ENCODE data around the gene PDCD10.

Gene PDCD10

DNA sequence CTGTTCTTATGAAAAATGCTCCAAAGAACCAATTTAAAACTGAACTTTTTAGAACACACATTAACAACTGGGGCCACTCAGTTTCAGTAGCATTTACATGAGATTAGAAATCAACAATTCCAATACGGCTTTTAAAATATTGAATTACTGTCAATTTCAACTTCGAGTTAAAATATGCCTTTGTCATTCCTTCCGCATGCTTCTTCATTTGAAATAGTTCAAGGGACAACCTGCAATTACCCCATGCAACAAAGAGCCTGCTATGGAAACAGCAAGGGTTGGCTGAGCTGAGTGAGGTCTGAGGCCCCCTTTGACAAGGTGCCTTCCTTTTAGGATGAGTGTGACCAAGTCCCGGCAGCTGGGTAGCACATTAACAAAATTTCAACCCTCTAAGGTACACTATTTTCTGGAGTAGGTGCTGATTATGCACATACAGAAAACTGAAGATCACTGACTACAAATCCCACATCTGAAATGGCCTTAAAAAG, 11.6 kb downstream of the PDCD10 start:
- no peak overlapping the region for H3K4me3 ChIP-seq (ENCODE audit: low read depth, low read length)
- no peak overlapping the region for H3K4me2 ChIP-seq (ENCODE audit: low read length)
- no peaks in the 10 kb centered on the region for H3K9me3 ChIP-seq (ENCODE audit: control insufficient read depth, low read length)
- no peaks in the 10 kb centered on the region for H3K36me3 ChIP-seq (ENCODE audit: control insufficient read depth, insufficient read depth, low read length)
- TF ChIP-seq, protein P1, sequence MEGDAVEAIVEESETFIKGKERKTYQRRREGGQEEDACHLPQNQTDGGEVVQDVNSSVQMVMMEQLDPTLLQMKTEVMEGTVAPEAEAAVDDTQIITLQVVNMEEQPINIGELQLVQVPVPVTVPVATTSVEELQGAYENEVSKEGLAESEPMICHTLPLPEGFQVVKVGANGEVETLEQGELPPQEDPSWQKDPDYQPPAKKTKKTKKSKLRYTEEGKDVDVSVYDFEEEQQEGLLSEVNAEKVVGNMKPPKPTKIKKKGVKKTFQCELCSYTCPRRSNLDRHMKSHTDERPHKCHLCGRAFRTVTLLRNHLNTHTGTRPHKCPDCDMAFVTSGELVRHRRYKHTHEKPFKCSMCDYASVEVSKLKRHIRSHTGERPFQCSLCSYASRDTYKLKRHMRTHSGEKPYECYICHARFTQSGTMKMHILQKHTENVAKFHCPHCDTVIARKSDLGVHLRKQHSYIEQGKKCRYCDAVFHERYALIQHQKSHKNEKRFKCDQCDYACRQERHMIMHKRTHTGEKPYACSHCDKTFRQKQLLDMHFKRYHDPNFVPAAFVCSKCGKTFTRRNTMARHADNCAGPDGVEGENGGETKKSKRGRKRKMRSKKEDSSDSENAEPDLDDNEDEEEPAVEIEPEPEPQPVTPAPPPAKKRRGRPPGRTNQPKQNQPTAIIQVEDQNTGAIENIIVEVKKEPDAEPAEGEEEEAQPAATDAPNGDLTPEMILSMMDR (IDR thresholded peaks at IDR 0.05): no peak
- H3K27ac ChIP-seq: no peak overlapping the region
- H3K79me2 ChIP-seq: peaks cover 28% of the 10 kb centered on the region
- H3K9ac ChIP-seq: no peak overlapping the region
- H3K27me3 ChIP-seq (ENCODE audit: control insufficient read depth, insufficient read depth, low read length): no peaks in the 10 kb centered on the region
- no peak overlapping the region for H2AFZ ChIP-seq
- no peaks in the 10 kb centered on the region for H3K4me1 ChIP-seq

DNA sequence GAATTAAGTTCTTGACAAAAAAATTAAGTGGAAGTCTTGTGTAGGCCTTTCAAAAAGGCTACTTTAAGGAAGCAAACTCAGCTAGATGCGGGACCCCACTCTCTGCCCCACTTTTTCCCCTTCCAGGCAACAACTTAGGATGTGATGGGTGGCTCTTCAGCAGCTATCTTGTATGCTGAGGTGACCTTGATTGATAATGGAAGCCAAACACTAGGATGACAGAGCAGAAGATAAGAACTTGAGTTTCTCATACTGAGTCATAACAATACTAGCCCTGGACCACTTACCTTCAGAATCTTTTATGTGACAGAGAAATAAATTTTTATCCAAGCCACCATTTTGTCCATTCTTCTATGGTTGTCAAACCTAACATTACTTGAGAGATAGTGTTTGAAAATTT, 16.1 kb downstream of the PDCD10 start:
- Histone ChIP-seq H3K4me3 (ENCODE audit: low read depth, low read length) (no peak overlapping the region), H3K9ac (no peak overlapping the region), H2AFZ (no peak overlapping the region), H3K36me3 (ENCODE audit: control insufficient read depth, insufficient read depth, low read length) (no peaks in the 10 kb centered on the region), H3K27ac (no peak overlapping the region), H3K4me1 (no peaks in the 10 kb centered on the region), H3K27me3 (ENCODE audit: control insufficient read depth, insufficient read depth, low read length) (no peaks in the 10 kb centered on the region), H3K4me2 (ENCODE audit: low read length) (no peak overlapping the region), H3K79me2 (peaks cover 24% of the 10 kb centered on the region), H3K9me3 (ENCODE audit: control insufficient read depth, low read length) (no peaks in the 10 kb centered on the region)
- TF ChIP-seq, protein P1 (IDR thresholded peaks at IDR 0.05): no peak

DNA sequence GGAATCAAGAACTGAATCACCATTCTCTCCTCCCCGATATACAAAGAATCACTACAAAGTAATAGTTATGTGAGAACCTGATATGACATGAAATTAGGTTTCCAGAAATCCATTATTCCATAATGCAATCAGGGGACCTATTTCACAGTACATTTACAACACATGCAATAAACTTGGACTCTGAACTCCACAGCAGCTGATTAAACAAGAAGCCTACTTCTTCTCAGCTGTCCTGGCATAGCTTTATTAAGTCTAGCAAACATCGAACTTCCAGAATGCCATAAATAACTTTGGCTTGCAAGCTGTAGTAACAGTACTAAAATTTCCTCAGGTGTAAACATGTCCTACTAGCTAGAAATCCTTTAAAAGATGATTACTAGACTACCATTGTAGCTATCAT, 17.8 kb downstream of the PDCD10 start:
- Histone ChIP-seq H2AFZ (no peak overlapping the region), H3K9me3 (ENCODE audit: control insufficient read depth, low read length) (no peaks in the 10 kb centered on the region), H3K27me3 (ENCODE audit: control insufficient read depth, insufficient read depth, low read length) (no peaks in the 10 kb centered on the region), H3K9ac (no peak overlapping the region), H3K36me3 (ENCODE audit: control insufficient read depth, insufficient read depth, low read length) (no peaks in the 10 kb centered on the region), H3K4me1 (no peaks in the 10 kb centered on the region), H3K27ac (no peak overlapping the region), H3K4me3 (ENCODE audit: low read depth, low read length) (no peak overlapping the region), H3K79me2 (peaks cover 24% of the 10 kb centered on the region), H3K4me2 (ENCODE audit: low read length) (no peak overlapping the region)
- TF ChIP-seq, protein P1 (IDR thresholded peaks at IDR 0.05): no peak

DNA sequence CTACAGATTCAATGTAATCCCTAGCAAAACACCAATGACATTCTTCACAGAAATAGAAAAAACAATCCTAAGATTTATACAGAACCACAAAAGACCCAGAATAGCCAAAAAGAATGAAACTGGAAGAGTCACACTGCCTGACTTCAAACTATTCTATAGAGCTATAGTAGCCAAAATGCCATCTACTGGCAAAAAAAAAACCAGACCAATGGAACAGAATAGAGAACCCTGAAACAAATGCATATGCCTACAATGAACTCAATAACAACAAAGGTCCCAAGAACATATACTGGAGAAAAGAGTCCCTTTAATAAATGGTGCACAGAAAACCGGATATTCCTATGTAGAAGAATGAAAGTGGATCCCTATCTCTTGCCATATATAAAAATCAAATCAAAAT, 19.8 kb downstream of the PDCD10 start:
- H2AFZ ChIP-seq: no peak overlapping the region
- H3K9me3 ChIP-seq (ENCODE audit: control insufficient read depth, low read length): no peaks in the 10 kb centered on the region
- no peak overlapping the region for H3K4me3 ChIP-seq (ENCODE audit: low read depth, low read length)
- H3K36me3 ChIP-seq (ENCODE audit: control insufficient read depth, insufficient read depth, low read length): no peaks in the 10 kb centered on the region
- no peak overlapping the region for H3K27ac ChIP-seq
- no peak overlapping the region for H3K9ac ChIP-seq
- H3K4me1 ChIP-seq: no peaks in the 10 kb centered on the region
- H3K27me3 ChIP-seq (ENCODE audit: control insufficient read depth, insufficient read depth, low read length): no peaks in the 10 kb centered on the region
- TF ChIP-seq, protein P1 (IDR thresholded peaks at IDR 0.05): no peak
- no peak overlapping the region for H3K4me2 ChIP-seq (ENCODE audit: low read length)
- H3K79me2 ChIP-seq: peaks cover 28% of the 10 kb centered on the region

DNA sequence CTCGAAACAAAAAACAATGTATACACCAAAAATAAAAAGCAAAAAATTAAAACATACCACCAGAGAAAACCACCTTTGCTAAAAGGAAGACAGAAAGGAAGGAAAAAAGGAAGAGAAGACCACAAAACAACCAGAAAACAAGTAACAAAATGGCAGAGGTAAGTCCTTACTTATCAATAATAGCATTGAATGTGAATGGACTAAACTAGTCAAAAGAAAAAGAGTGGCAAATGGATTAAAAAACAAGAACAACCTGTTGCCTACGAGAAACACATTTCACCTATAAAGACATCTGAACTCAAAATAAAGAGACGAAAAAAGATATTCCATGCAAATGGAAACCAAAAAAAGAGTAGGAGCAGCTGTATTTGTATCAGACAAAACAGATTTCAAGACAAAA, 22.2 kb downstream of the PDCD10 start:
- Histone ChIP-seq H3K27me3 (ENCODE audit: control insufficient read depth, insufficient read depth, low read length) (no peaks in the 10 kb centered on the region), H3K4me1 (no peaks in the 10 kb centered on the region), H3K79me2 (peaks cover 20% of the 10 kb centered on the region), H2AFZ (no peak overlapping the region), H3K4me3 (ENCODE audit: low read depth, low read length) (no peak overlapping the region), H3K4me2 (ENCODE audit: low read length) (no peak overlapping the region), H3K9ac (no peak overlapping the region), H3K27ac (no peak overlapping the region), H3K9me3 (ENCODE audit: control insufficient read depth, low read length) (no peaks in the 10 kb centered on the region), H3K36me3 (ENCODE audit: control insufficient read depth, insufficient read depth, low read length) (no peaks in the 10 kb centered on the region)
- TF ChIP-seq, protein P1 (IDR thresholded peaks at IDR 0.05): no peak

All from parathyroid adenoma (tissue), 2 donors.